Upper lobe of left lung (tissue), 6 donors: ENCODE results near the gene KCNMB1. TPM values are rescaled to one million over a fixed set of nuclear protein-coding genes. Genes with fewer than 3 reads are reported as not detected.

Experiments used
- ATAC-seq, 2 donors: fragments of 200-7000 bp; cut with Tn5 transposase; one replicate each; pipeline ENCODE4 v1.9.1; 2022; ENCODE audit warnings: mild to moderate bottlenecking in 2 of 2, moderate library complexity in 2 of 2; ENCODE audit not compliant: low FRiP score in 2 of 2
- DNase-seq, 2 donors: peaks; one replicate each; pipeline ENCODE4 v3.0.0-alpha.2; 2019 to 2020
- H3K27ac ChIP-seq, 4 donors: fragments of 200-600 bp; sonication (generic); one replicate each; pipeline ENCODE4 v1.5.1; 2016 to 2019
- H3K27me3 ChIP-seq, 4 donors: fragments of 200-600 bp; sonication (generic); one replicate each; pipeline ENCODE4 v1.5.1; 2017 to 2019
- H3K36me3 ChIP-seq, 4 donors: fragments of 200-600 bp; sonication (generic); one replicate each; pipeline ENCODE4 v1.5.1; 2016 to 2019
- H3K4me1 ChIP-seq, 4 donors: fragments of 200-600 bp; sonication (generic); one replicate each; pipeline ENCODE4 v1.5.1; 2018 to 2019
- H3K4me3 ChIP-seq, 4 donors: fragments of 200-600 bp; sonication (generic); one replicate each; pipeline ENCODE4 v1.5.1; 2017 to 2019; ENCODE audit warnings: mild to moderate bottlenecking in 2 of 4, moderate library complexity in 1 of 4
- H3K9me3 ChIP-seq, 4 donors: fragments of 200-600 bp; sonication (generic); one replicate each; pipeline ENCODE4 v1.5.1; 2018 to 2019
- EP300 ChIP-seq, 4 donors: sonication (generic); formaldehyde crosslinking; IDR thresholded peaks; one replicate each; pipeline ENCODE4 v1.5.1; 2017; ENCODE audit warnings: antibody characterized with exemption in 4 of 4, control low read depth in 2 of 4
- POLR2A ChIP-seq, 4 donors: fragments of 450-650 bp; IDR thresholded peaks; one replicate each; pipeline ENCODE4 v1.5.1; 2016 to 2017; ENCODE audit warnings: antibody characterized with exemption in 4 of 4, mild to moderate bottlenecking in 2 of 4
- POLR2AphosphoS5 ChIP-seq, 2 donors: sonication (generic); formaldehyde crosslinking; IDR thresholded peaks; one replicate each; pipeline ENCODE4 v1.5.1; 2017; ENCODE audit warnings: antibody characterized with exemption in 2 of 2
- WGBS, 2 donors: methylation state at CpG; one replicate each; pipeline ENCODE4 v1.1.5; 2017 to 2018; 5-methylcytosine and 5-hydroxymethylcytosine counted together
- total RNA-seq, 6 donors: library from RNA; depleted of rRNA in 4 of 6; stranded (reverse); fragments of >200 nt in 4 of 6; gene quantifications; one replicate each; pipeline versions ENCODE4 v1.1.0 to v1.2.1, GENCODE V29; 2016 to 2021
- TF ChIP-seq, protein P1 (sequence below), 6 experiments: fragments of 450-650 bp in 4 of 6; fragments of 200-600 bp in 2 of 6; sonication (generic) in 2 of 6; IDR thresholded peaks; one replicate each; pipeline ENCODE4 v1.5.1; 2016 to 2019; ENCODE audit warnings: antibody characterized with exemption in 6 of 6
- donor health status: DM: no; HTN: no; CAD: no; lungs with moderate emphysema.
- donor health status: DM: no; HTN: yes; CAD: no; lungs with severe emphysema.

The KCNMB1 gene
- total RNA-seq, 6 donors from 2014 or later: 1.1 to 5.3 (median 2.0) TPM

DNA sequence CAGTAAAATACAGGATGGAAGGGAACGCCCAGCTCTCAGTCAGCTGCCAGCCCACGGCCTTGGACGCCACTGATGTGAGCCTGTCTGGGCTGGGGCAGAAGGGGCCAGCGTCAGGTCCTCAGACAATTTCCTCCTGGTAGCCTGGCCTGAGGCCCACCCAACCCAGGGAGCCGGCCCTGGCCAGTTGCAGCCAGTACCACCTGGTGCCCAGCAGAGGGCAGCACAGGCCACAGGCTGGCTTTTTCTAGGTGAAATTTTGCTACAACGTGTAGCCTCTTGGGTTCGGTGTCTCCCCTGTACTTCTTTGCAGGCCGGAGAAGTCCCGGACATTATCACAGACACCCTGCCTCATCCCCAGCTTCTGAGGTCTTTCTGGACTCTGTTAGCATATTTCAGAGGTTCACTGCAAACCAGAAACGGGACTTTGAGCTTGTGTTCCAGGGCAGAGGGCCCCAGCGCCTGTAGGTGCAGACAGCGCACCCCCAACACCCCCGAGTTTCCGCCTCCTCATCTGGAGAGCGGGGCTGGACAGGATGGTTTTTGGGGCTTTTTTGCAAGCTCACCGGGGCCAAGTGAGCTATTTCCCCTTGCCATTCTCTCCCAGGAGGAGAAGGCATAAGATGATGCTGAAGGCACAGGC is 45.9 kb upstream of the KCNMB1 start:
- no peak for TF ChIP-seq POLR2A (IDR thresholded peaks at IDR 0.05)
- TF ChIP-seq, protein P1, sequence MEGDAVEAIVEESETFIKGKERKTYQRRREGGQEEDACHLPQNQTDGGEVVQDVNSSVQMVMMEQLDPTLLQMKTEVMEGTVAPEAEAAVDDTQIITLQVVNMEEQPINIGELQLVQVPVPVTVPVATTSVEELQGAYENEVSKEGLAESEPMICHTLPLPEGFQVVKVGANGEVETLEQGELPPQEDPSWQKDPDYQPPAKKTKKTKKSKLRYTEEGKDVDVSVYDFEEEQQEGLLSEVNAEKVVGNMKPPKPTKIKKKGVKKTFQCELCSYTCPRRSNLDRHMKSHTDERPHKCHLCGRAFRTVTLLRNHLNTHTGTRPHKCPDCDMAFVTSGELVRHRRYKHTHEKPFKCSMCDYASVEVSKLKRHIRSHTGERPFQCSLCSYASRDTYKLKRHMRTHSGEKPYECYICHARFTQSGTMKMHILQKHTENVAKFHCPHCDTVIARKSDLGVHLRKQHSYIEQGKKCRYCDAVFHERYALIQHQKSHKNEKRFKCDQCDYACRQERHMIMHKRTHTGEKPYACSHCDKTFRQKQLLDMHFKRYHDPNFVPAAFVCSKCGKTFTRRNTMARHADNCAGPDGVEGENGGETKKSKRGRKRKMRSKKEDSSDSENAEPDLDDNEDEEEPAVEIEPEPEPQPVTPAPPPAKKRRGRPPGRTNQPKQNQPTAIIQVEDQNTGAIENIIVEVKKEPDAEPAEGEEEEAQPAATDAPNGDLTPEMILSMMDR (IDR thresholded peaks at IDR 0.05): peak; percentile 92 to 99 (median 95)
- Histone ChIP-seq H3K36me3 (no peaks in the 10 kb centered on the region), H3K4me1 (peaks cover 0 to 3% (median 0%) of the 10 kb centered on the region in 4 donors), H3K4me3 (no peak overlapping the region), H3K9me3 (no peaks in the 10 kb centered on the region), H3K27ac (no peak overlapping the region), H3K27me3 (no peaks in the 10 kb centered on the region)
- DNase-seq (peak; percentile 49 to 81), ATAC-seq (peak; percentile 68 to 87)
- WGBS, 2 donors: 40 to 44% methylated on average over 15 to 16 of the region's 16 CpGs

DNA sequence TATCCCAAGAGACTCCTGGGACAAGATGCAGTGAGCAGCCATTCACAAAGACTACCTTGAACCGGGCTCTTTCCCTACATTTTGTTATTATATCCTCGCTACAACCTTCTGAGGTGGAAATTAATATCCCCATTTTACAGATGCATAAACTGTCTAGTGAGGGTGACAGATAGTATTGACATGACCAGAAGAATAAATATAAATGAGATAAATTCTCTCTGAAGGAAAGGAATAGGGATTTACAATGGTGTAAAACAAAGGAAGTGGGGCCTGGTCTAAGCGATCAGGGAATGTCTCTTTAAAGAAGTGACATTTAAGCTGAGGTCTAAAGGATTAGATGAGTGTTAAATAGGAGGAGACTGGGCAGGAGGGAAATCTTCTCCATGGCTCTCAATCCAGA is 43.5 kb upstream of the KCNMB1 start:
- ATAC-seq (no peak), DNase-seq (no peak)
- no peak for TF ChIP-seq POLR2AphosphoS5 (IDR thresholded peaks at IDR 0.05)
- no peak for TF ChIP-seq EP300 (IDR thresholded peaks at IDR 0.05)
- TF ChIP-seq, protein P1 (IDR thresholded peaks at IDR 0.05): no peak
- TF ChIP-seq POLR2A (IDR thresholded peaks at IDR 0.05): no peak
- Histone ChIP-seq H3K27ac (no peak overlapping the region), H3K4me3 (no peak overlapping the region), H3K36me3 (no peaks in the 10 kb centered on the region), H3K27me3 (no peaks in the 10 kb centered on the region), H3K4me1 (peaks cover 0 to 3% (median 0%) of the 10 kb centered on the region in 4 donors), H3K9me3 (no peaks in the 10 kb centered on the region)
- WGBS, 2 donors: 98 to 99% methylated on average over 3 of the region's 3 CpGs

DNA sequence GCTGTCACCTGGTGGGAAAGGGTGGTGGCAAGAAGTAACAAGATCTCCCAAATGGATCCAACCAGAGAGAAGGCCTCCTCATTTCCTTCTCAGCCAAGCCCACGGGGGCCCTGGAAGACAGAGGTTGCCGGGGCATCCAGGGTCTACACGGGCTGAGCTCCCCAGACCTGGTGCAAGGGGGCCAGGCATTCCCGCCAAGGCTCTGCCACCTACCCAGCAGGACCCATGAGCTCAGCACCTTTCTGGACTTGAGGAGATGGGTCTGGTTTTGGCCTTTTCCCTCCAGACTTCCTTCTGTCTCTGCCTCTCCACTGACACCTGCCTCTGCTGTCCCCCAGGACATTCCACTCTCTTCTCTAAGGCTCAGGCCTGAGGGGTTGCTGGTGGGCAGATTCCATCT is 42.4 kb upstream of the KCNMB1 start:
- DNase-seq (peak in 1 of 2 donors; percentile 38), ATAC-seq (no peak)
- Histone ChIP-seq H3K27me3 (no peaks in the 10 kb centered on the region), H3K9me3 (no peaks in the 10 kb centered on the region), H3K36me3 (no peaks in the 10 kb centered on the region), H3K4me1 (peaks cover 0 to 3% (median 0%) of the 10 kb centered on the region in 4 donors), H3K4me3 (no peak overlapping the region), H3K27ac (no peak overlapping the region)
- 20 to 81% methylated on average over 1 to 4 of the region's 4 CpGs for WGBS, 2 donors
- TF ChIP-seq EP300 (IDR thresholded peaks at IDR 0.05) (no peak), POLR2AphosphoS5 (IDR thresholded peaks at IDR 0.05) (no peak), POLR2A (IDR thresholded peaks at IDR 0.05) (no peak)
- TF ChIP-seq, protein P1 (IDR thresholded peaks at IDR 0.05): no peak

DNA sequence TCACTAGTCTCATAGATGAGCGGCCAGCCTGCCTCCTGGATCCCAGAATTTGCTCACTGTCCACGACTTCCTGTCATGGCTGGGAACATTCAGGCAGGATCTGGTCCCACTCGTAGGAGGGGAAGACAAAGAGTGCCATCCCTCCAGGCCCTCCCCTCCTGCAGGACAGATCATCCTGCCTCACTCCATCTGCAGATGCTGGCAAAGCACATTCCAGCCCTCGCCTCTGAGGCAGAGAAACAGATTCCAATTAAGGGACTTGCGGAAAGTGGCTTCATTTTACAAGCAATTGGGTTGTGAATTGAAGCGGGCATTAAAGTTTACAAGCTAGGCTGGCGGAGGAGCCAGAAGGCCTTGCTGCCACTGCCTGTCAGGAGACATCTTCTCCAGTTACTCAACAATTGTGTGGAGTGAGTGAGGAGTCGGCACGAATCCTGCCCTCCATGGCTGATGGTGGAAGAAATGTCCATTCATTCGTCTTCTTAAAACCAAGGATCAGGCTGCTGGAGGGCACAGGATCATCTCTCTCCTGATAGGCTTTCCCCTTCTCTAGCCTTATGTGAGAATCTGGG is 41.8 kb upstream of the KCNMB1 start:
- WGBS, 2 donors: 75 to 97% methylated on average over 7 to 10 of the region's 10 CpGs
- ATAC-seq (no peak), DNase-seq (no peak)
- Histone ChIP-seq H3K36me3 (no peaks in the 10 kb centered on the region), H3K4me3 (no peak overlapping the region), H3K9me3 (no peaks in the 10 kb centered on the region), H3K4me1 (peaks cover 0 to 3% (median 0%) of the 10 kb centered on the region in 4 donors), H3K27ac (no peak overlapping the region), H3K27me3 (no peaks in the 10 kb centered on the region)
- TF ChIP-seq EP300 (IDR thresholded peaks at IDR 0.05): no peak
- TF ChIP-seq, protein P1 (IDR thresholded peaks at IDR 0.05): no peak
- no peak for TF ChIP-seq POLR2A (IDR thresholded peaks at IDR 0.05)
- TF ChIP-seq POLR2AphosphoS5 (IDR thresholded peaks at IDR 0.05): no peak

DNA sequence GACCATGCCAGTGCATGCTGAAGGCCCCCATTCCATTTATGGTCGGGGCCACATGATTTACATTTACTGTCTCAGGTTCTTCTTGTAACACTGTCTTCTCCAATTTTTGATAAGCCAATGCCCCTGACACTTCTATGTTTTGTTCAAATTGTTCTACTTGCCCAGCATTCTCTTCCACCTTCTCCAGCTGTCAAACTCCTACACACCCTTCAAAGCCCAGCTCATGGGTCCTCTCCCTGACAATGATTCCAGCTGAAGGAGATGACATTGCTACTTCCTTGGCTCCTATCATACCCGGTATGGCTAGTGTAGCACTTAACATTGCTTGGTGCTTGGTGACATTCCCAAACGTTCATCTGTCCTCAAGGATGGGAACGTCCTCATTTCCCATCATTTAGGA is 41.1 kb upstream of the KCNMB1 start:
- Histone ChIP-seq H3K27me3 (no peaks in the 10 kb centered on the region), H3K36me3 (no peaks in the 10 kb centered on the region), H3K4me1 (peaks cover 0 to 2% (median 0%) of the 10 kb centered on the region in 4 donors), H3K4me3 (no peak overlapping the region), H3K9me3 (no peaks in the 10 kb centered on the region), H3K27ac (no peak overlapping the region)
- ATAC-seq (no peak), DNase-seq (no peak)
- WGBS, 2 donors: 81 to 88% methylated on average over 4 of the region's 4 CpGs
- TF ChIP-seq, protein P1 (IDR thresholded peaks at IDR 0.05): no peak
- no peak for TF ChIP-seq EP300 (IDR thresholded peaks at IDR 0.05)
- no peak for TF ChIP-seq POLR2A (IDR thresholded peaks at IDR 0.05)
- no peak for TF ChIP-seq POLR2AphosphoS5 (IDR thresholded peaks at IDR 0.05)
